Body of pancreas (tissue), 4 donors: ENCODE results near the gene IER2. TPM values are rescaled to one million over a fixed set of nuclear protein-coding genes. Genes with fewer than 3 reads are reported as not detected.

Experiments used
- ATAC-seq: fragments of 150-250 bp; one replicate; pipeline ENCODE4 v1.9.1; 2016
- DNase-seq, 4 donors: peaks; one replicate each; pipeline ENCODE4 v3.0.0-alpha.2; 2019
- H3K27ac ChIP-seq, 4 donors: fragments of 200-600 bp; sonication (generic); 1 replicate in 3 of 4; 2 replicates in 1 of 4; pipeline versions ENCODE4 v1.5.1 to v1.6.1; 2016 to 2019; ENCODE audit warnings: mild to moderate bottlenecking in 1 of 4, mixed read lengths in 1 of 4, moderate library complexity in 1 of 4
- H3K27me3 ChIP-seq, 2 donors: fragments of 200-600 bp; sonication (generic); one replicate each; pipeline ENCODE4 v1.6.0; 2016; ENCODE audit warnings: mild to moderate bottlenecking in 1 of 2
- H3K36me3 ChIP-seq, 2 donors: fragments of 200-600 bp; sonication (generic); replicated peaks in 1 of 2; 2 replicates each; pipeline ENCODE4 v1.5.1; 2016; ENCODE audit warnings: low read depth in 2 of 2; ENCODE audit not compliant: insufficient read depth in 1 of 2
- H3K4me1 ChIP-seq: fragments of 200-600 bp; sonication (generic); one replicate; pipeline ENCODE4 v1.6.0; 2016
- H3K4me3 ChIP-seq, 2 donors: fragments of 200-600 bp; sonication (generic); 1 replicate in 1 of 2; 2 replicates in 1 of 2; pipeline ENCODE4 v1.5.1; 2016 to 2019
- H3K9me3 ChIP-seq, 3 donors: fragments of 200-600 bp; sonication (generic); 1 replicate in 2 of 3; 2 replicates in 1 of 3; pipeline ENCODE4 v1.5.1; 2016
- CTCF ChIP-seq, 7 experiments: fragments of 450-650 bp in 4 of 7; fragments of 200-600 bp in 3 of 7; sonication (generic) in 3 of 7; IDR thresholded peaks; one replicate each; pipeline ENCODE4 v1.5.1; 2016 to 2019; ENCODE audit warnings: antibody characterized with exemption in 7 of 7
- POLR2A ChIP-seq, 3 donors: fragments of 450-650 bp; IDR thresholded peaks; one replicate each; pipeline ENCODE4 v1.6.1; 2016; ENCODE audit warnings: antibody characterized with exemption in 3 of 3, mild to moderate bottlenecking in 2 of 3
- WGBS, 2 donors: methylation state at CpG; one replicate each; pipeline ENCODE4 v1.1.5; 2017; 5-methylcytosine and 5-hydroxymethylcytosine counted together
- intact Hi-C: fragments of 100-400 bp; cut with DNase I; formaldehyde crosslinking; loops from one replicate; pipeline ENCODE4 v1.15.1; 2023
- total RNA-seq, 2 donors: library from RNA; depleted of rRNA; stranded (reverse); fragments of >200 nt; gene quantifications; one replicate each; pipeline ENCODE4 v1.1.0, GENCODE V29; 2016

The IER2 gene
- total RNA-seq, 2 donors from 2014 or later, result 162 to 857 TPM

GRCh38 chr19:13119627-13120026 is 30.6 kb upstream of the IER2 start:
- intact Hi-C loops, result no loop called here
- no peak overlapping the region for H3K4me3 ChIP-seq
- no peak for TF ChIP-seq POLR2A (IDR thresholded peaks at IDR 0.05)
- TF ChIP-seq CTCF (IDR thresholded peaks at IDR 0.05), result no peak
- 62 to 80% methylated on average over 2 to 8 of the region's 8 CpGs for WGBS, 2 donors
- no peaks in the 10 kb centered on the region for H3K9me3 ChIP-seq
- no peak for ATAC-seq
- H3K27ac ChIP-seq, result no peak overlapping the region
- H3K27me3 ChIP-seq, result no peaks in the 10 kb centered on the region
- H3K36me3 ChIP-seq, result no peaks in the 10 kb centered on the region
- no peak for DNase-seq
- peaks cover 36% of the 10 kb centered on the region for H3K4me1 ChIP-seq

GRCh38 chr19:13120031-13120430 is 30.2 kb upstream of the IER2 start:
- Histone ChIP-seq H3K27ac (no peak overlapping the region), H3K4me1 (peaks cover 36% of the 10 kb centered on the region), H3K36me3 (no peaks in the 10 kb centered on the region), H3K4me3 (no peak overlapping the region), H3K27me3 (no peaks in the 10 kb centered on the region), H3K9me3 (no peaks in the 10 kb centered on the region)
- intact Hi-C loops, result no loop called here
- no peak for ATAC-seq
- TF ChIP-seq CTCF (IDR thresholded peaks at IDR 0.05) (no peak), POLR2A (IDR thresholded peaks at IDR 0.05) (no peak)
- 76% methylated on average over 7 to 9 of the region's 9 CpGs for WGBS, 2 donors
- no peak for DNase-seq

GRCh38 chr19:13120817-13121216 is 29.4 kb upstream of the IER2 start:
- H3K4me3 ChIP-seq, result no peak overlapping the region
- WGBS, 2 donors, result 80 to 81% methylated on average over 8 to 10 of the region's 10 CpGs
- H3K27me3 ChIP-seq, result no peaks in the 10 kb centered on the region
- no peaks in the 10 kb centered on the region for H3K36me3 ChIP-seq
- no peaks in the 10 kb centered on the region for H3K9me3 ChIP-seq
- no peak overlapping the region for H3K27ac ChIP-seq
- H3K4me1 ChIP-seq, result peaks cover 29% of the 10 kb centered on the region
- no peak for ATAC-seq
- TF ChIP-seq CTCF (IDR thresholded peaks at IDR 0.05) (no peak), POLR2A (IDR thresholded peaks at IDR 0.05) (no peak)
- no peak for DNase-seq
- intact Hi-C loops, result no loop called here

GRCh38 chr19:13121551-13122274 is 28.5 kb upstream of the IER2 start:
- Histone ChIP-seq H3K4me1 (peaks cover 26% of the 10 kb centered on the region), H3K9me3 (no peaks in the 10 kb centered on the region), H3K27ac (no peak overlapping the region), H3K36me3 (no peaks in the 10 kb centered on the region), H3K27me3 (no peaks in the 10 kb centered on the region), H3K4me3 (no peak overlapping the region)
- WGBS, 2 donors, result 77 to 84% methylated on average over 17 to 18 of the region's 18 CpGs
- no peak for ATAC-seq
- intact Hi-C loops, result no loop called here
- no peak for TF ChIP-seq POLR2A (IDR thresholded peaks at IDR 0.05)
- TF ChIP-seq CTCF (IDR thresholded peaks at IDR 0.05), result no peak
- DNase-seq, result no peak

GRCh38 chr19:13122275-13122878 is 27.8 kb upstream of the IER2 start:
- Histone ChIP-seq H3K4me1 (peaks cover 25% of the 10 kb centered on the region), H3K27me3 (no peaks in the 10 kb centered on the region), H3K27ac (no peak overlapping the region), H3K36me3 (no peaks in the 10 kb centered on the region), H3K9me3 (no peaks in the 10 kb centered on the region), H3K4me3 (no peak overlapping the region)
- DNase-seq (no peak), ATAC-seq (no peak)
- WGBS, 2 donors, result 83 to 84% methylated on average over 11 to 13 of the region's 13 CpGs
- intact Hi-C loops, result no loop called here
- no peak for TF ChIP-seq CTCF (IDR thresholded peaks at IDR 0.05)
- TF ChIP-seq POLR2A (IDR thresholded peaks at IDR 0.05), result no peak
